ENCODE data around the gene RFX8. TPM values are rescaled to one million over a fixed set of nuclear protein-coding genes. Genes with fewer than 3 reads are reported as not detected.

RFX8 gene
- total and polyA plus RNA-seq, 8 donors: 0.13 to 0.92 TPM; not detected in 6

DNA sequence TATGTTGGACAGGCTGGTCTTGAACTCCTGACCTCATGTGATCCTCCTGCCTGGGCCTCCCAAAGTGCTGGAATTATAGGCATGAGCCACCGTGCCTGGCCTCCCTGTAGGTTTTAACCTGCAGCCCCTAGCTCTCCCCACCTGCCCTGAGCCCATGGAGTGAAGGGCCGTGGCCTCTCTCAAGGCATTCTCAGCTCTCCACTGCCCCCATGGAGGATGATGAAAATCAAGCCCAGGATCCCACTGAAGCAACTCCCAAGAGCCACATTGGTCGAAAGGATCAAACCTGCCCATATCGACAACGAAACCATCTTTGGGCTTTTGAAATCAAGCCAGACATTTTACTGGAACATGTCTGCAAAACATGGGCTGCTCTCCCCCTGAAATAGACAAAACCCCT, 65.2 kb downstream of the RFX8 start:
- no peak overlapping the region for H3K4me3 ChIP-seq
- H3K27me3 ChIP-seq: no peaks in the 10 kb centered on the region
- H3K9me3 ChIP-seq: no peaks in the 10 kb centered on the region
- H3K4me1 ChIP-seq: no peaks in the 10 kb centered on the region
- H3K36me3 ChIP-seq: no peaks in the 10 kb centered on the region
- intact Hi-C loops (cut with DNase I; ENCODE audit: low total_unique reads): loop anchor here (10.0 kb wide), 1 partner anchor 425 kb away; no protein-coding TSS in a partner anchor
- 73 to 88% (median 84%) methylated on average over 5 of the region's 5 CpGs for WGBS, 5 donors
- no peak overlapping the region for H3K27ac ChIP-seq
- DNase-seq: no peak
- TF ChIP-seq EP300 (IDR thresholded peaks at IDR 0.05): no peak
- no peak for TF ChIP-seq POLR2A (IDR thresholded peaks at IDR 0.05)
- no peak for TF ChIP-seq POLR2AphosphoS5 (IDR thresholded peaks at IDR 0.05)
- TF ChIP-seq, protein P1, sequence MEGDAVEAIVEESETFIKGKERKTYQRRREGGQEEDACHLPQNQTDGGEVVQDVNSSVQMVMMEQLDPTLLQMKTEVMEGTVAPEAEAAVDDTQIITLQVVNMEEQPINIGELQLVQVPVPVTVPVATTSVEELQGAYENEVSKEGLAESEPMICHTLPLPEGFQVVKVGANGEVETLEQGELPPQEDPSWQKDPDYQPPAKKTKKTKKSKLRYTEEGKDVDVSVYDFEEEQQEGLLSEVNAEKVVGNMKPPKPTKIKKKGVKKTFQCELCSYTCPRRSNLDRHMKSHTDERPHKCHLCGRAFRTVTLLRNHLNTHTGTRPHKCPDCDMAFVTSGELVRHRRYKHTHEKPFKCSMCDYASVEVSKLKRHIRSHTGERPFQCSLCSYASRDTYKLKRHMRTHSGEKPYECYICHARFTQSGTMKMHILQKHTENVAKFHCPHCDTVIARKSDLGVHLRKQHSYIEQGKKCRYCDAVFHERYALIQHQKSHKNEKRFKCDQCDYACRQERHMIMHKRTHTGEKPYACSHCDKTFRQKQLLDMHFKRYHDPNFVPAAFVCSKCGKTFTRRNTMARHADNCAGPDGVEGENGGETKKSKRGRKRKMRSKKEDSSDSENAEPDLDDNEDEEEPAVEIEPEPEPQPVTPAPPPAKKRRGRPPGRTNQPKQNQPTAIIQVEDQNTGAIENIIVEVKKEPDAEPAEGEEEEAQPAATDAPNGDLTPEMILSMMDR (IDR thresholded peaks at IDR 0.05): no peak

DNA sequence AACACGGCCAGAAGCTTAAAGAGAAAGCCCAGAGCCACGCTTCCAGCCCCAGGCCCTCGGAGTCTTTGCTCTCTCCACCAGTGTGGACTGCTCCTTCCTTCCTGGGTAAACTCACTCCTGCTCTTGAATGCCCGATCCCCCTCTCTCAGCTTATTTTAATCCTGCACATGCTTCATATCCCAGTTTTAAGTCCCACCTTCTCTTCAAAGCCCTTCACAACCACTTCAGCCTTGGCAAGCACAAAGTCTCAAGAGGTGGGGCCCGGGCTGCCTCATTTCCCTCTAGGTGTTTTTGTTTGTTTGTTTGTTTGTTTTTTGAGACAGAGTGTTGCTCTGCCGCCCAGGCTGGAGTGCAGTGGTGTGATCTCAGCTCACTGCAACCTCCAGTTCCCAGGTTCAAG, 66.0 kb downstream of the RFX8 start:
- intact Hi-C loops (cut with DNase I; ENCODE audit: low total_unique reads): no loop called here
- DNase-seq: no peak
- Histone ChIP-seq H3K4me1 (no peaks in the 10 kb centered on the region), H3K27me3 (no peaks in the 10 kb centered on the region), H3K9me3 (no peaks in the 10 kb centered on the region), H3K36me3 (no peaks in the 10 kb centered on the region), H3K27ac (no peak overlapping the region), H3K4me3 (no peak overlapping the region)
- TF ChIP-seq POLR2AphosphoS5 (IDR thresholded peaks at IDR 0.05): no peak
- TF ChIP-seq POLR2A (IDR thresholded peaks at IDR 0.05): no peak
- no peak for TF ChIP-seq EP300 (IDR thresholded peaks at IDR 0.05)
- TF ChIP-seq, protein P1 (IDR thresholded peaks at IDR 0.05): no peak
- 64 to 80% (median 67%) methylated on average over 6 of the region's 6 CpGs for WGBS, 5 donors

DNA sequence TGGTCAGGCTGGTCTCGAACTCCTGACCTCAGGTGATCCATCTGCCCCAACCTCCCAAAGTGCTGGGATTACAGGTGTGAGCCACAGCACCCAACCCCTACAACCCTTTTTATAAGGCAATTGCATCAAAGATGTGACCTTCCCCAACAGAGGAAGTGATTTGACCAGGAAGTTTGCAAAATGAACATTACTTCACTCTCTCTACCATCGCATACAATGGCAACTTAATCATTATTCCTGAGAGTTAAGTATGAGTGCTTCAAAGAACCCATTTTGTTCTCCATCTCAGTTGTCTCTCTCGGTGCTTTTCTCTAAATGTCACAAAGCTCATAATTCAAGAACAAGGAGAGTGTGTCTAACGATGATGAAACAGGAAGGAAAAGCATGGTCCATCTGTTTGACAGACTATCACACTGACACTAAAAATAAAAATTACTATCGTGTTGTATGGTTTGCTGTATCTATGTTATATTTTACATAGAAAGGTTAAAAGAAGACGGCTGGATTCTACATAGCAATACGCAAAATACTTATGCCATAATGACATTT, 69.5 kb downstream of the RFX8 start:
- Histone ChIP-seq H3K4me3 (no peak overlapping the region), H3K27me3 (peaks cover 0 to 6% (median 0%) of the 10 kb centered on the region in 3 donors), H3K36me3 (no peaks in the 10 kb centered on the region), H3K4me1 (no peaks in the 10 kb centered on the region), H3K9me3 (no peaks in the 10 kb centered on the region), H3K27ac (no peak overlapping the region)
- no peak for DNase-seq
- intact Hi-C loops (cut with DNase I; ENCODE audit: low total_unique reads): no loop called here
- WGBS, 5 donors: 71 to 82% (median 79%) methylated on average over 7 of the region's 7 CpGs
- TF ChIP-seq POLR2AphosphoS5 (IDR thresholded peaks at IDR 0.05): no peak
- TF ChIP-seq EP300 (IDR thresholded peaks at IDR 0.05): no peak
- TF ChIP-seq, protein P1 (IDR thresholded peaks at IDR 0.05): no peak
- TF ChIP-seq POLR2A (IDR thresholded peaks at IDR 0.05): no peak

DNA sequence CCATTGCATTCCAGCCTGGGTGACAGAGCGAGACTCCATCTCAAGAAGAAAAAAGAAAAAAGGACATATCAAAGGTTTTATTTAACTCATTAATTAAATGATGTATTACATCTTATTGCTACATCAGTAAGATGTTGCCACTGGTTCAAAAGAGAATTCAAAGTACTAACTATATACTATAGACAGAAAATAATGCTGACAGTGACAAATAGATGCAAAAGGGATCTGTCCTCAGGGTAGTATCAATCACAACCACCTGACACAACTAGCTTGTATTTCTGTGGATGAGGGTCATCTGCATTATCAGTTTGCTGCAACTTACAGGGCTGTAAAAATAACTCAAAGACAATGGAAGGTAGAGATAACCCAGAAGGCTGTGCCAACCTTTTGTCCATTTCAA, 71.2 kb downstream of the RFX8 start:
- Histone ChIP-seq H3K4me1 (peaks cover 0 to 5% (median 0%) of the 10 kb centered on the region in 4 donors), H3K36me3 (no peaks in the 10 kb centered on the region), H3K9me3 (no peaks in the 10 kb centered on the region), H3K4me3 (no peak overlapping the region), H3K27ac (no peak overlapping the region), H3K27me3 (peaks cover 0 to 11% (median 0%) of the 10 kb centered on the region in 3 donors)
- WGBS, 5 donors: 89 to 95% (median 92%) methylated on average over 1 of the region's 1 CpG
- no peak for DNase-seq
- TF ChIP-seq EP300 (IDR thresholded peaks at IDR 0.05) (no peak), POLR2AphosphoS5 (IDR thresholded peaks at IDR 0.05) (no peak), POLR2A (IDR thresholded peaks at IDR 0.05) (no peak)
- intact Hi-C loops (cut with DNase I; ENCODE audit: low total_unique reads): no loop called here

DNA sequence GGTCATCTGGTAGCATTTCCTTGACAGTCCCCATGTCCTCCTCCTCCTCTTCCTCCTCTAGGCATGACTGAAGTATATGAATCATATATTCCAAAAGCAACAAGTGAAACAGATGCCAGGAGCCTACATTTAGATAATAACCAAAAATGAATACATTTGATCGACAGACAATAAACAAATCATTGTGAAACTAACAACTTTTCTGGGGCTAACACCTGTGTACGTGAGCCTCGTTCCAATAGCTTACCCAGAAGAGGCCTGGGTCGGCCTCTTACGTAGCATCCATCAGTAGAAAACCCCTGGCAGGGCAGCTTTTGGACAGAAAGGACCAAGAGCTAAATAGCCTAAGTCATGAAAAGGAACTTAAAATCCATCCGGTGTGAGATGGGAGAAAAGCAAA, 72.3 kb downstream of the RFX8 start:
- 71 to 92% (median 88%) methylated on average over 6 of the region's 6 CpGs for WGBS, 5 donors
- no peaks in the 10 kb centered on the region for H3K36me3 ChIP-seq
- DNase-seq: no peak
- no peak overlapping the region for H3K4me3 ChIP-seq
- no peaks in the 10 kb centered on the region for H3K9me3 ChIP-seq
- no peak overlapping the region for H3K27ac ChIP-seq
- intact Hi-C loops (cut with DNase I; ENCODE audit: low total_unique reads): no loop called here
- TF ChIP-seq, protein P1 (IDR thresholded peaks at IDR 0.05): no peak
- TF ChIP-seq POLR2AphosphoS5 (IDR thresholded peaks at IDR 0.05) (no peak), POLR2A (IDR thresholded peaks at IDR 0.05) (no peak), EP300 (IDR thresholded peaks at IDR 0.05) (no peak)
- peaks cover 0 to 11% (median 0%) of the 10 kb centered on the region in 3 donors for H3K27me3 ChIP-seq
- H3K4me1 ChIP-seq: peaks cover 0 to 5% (median 0%) of the 10 kb centered on the region in 4 donors

All from stomach (tissue), 9 donors.